ENCODE measurements around the gene CILP2.
A peak's percentile ranks its signal among the peaks of the same experiment; 100 is the strongest.

The CILP2 gene

DNA sequence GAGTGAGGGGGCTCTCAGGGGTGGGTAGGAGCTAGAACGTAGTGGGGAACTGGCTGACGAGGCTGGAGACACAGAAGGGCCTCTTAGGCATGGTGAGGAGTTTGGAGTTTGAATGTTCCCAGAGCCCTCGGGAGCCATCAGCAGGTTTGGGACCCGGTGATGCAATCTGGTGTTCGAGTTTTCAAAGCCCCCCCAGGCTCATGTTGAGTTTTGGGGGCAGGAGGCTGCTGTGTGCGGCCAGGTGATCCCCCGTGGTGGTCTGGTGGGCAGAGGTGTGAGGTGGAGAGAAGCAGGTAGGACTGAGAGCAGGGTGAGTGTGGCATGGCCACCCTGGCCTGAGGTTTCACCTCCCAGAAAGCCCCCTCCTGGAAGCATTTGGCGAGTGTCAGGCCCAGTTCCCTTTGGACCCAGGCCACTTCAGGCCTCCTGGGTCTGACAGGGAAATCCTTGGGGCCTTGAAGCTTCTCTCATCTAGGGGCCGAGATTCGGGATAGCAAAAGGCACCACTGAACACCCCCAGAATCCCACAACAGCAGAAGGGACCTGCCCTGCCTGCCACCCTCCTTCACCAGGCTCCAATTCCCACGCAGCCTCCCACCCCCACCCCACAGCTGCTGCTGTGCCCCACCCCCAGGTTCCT is 8.2 kb upstream of the CILP2 start:
- DNase-seq, result no peak

DNA sequence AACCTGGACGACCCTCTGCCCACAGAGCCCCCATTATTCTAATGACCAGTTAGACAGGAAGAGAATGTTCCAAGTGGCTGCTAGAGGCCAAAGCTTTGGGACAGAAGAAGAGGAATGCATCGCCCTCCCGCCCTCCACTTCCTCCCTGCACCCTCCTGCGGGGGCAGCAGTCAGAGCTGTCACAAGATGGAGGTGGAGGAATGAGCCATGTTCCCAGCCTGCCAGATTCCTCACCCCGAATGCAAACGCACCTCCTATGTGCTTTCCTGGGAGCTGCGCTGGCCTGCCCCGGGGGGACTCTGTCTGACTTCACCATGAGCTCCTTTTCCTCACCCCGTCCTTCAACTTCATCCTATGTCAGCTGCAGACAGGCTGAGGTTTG is 7.7 kb upstream of the CILP2 start:
- DNase-seq, result no peak

DNA sequence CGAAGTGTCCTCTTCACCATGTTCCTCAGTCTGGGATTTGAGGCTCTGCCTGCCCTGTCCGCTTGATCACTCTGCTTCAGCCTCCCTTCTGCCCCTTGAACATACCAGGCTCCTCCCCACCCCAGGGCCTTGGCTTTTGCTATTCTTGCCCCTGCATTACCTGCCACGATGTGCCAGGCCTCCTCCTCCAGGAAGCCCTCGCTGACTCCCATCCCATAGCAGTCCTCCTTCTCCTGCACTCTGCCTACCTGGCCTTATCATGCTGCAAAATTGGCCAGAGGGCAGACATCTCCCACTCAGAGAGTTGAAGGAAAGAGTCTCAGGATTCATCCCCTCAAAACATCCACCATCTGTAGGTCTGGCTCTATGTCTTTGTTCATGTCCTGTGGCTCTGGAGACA is 7.2 kb upstream of the CILP2 start:
- DNase-seq, result no peak

DNA sequence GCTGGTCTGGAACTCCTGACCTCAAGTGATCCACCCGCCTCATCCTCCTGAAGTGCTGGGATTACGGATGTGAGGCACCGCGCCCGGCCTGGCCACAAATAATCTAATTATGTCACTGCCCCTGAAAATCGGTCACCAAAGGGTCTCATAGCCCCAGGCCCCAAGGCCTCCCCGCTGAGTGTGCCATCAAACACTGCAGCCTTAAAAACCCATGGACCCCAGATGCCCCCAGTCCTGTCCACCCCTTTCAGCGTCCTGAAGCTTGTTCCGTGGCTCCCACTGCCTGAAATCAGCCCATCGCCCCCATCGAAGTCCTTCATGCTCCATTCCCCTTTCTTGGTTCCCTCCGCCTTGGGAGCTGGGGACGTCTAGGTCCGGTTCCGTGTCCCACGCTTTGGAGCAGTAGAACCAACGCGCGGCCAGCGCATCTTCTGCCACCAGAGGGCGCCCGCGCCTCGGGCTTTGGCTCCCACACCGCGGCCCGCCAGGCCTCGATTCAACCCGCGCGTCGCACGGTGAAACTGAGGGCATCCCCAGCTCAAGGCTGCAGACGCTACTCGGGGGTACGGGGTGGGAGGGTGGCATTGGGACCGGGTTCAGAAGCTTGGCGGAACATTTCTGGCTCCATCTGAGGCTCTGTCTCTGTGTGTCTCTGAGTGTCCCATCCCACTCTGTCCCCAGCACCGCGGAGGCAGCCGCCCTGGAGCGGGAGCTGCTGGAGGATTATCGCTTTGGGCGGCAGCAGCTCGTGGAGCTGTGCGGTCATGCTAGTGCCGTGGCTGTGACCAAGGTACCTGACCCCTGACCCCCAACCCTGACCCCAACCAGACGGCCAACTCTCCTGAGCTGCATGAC is 5.9 kb upstream of the CILP2 start:
- DNase-seq, result peak; percentile 88

DNA sequence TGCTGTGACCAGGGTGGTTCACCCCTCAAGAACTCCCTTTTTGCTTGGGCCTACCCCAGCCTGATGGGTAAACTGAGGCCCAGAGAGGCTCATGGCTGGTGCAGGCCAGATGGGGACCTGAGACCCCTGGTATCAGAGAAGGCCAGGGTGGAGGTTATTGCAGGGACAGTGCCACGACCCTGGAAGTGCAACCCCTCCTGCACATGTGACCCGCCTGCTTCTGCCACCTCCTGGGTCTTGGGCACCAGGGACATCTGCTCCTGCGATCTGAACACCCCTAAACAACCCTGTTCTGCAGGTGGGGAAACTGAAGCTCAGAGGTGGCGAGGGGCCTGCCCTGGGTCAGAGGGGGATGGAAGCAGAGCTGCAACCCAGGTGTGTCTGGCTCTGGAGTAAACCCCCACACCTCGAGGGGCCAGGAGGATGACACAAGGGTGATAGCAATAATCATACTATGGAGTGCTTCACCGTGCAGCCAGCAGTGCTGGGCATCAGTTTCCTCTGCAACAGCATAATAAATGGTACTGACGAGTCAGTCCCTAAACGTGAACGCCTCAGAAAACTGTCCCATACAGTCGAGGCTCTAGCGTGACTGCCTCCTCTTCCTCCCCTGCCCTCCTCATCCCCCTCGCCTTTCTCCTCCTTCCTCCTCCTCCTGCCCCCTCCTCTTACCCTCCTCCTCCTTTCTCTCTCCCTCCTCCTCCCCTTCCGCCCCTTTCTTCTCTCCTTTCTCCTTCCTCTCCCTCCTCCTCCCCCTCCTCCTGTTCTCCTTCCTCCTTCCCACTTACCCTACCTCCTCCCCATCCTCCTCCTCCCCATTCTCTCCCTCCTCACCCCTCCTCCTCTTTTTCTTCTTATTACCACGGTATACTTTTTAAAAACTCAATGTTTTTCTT is 5.0 kb upstream of the CILP2 start:
- no peak for DNase-seq

DNA sequence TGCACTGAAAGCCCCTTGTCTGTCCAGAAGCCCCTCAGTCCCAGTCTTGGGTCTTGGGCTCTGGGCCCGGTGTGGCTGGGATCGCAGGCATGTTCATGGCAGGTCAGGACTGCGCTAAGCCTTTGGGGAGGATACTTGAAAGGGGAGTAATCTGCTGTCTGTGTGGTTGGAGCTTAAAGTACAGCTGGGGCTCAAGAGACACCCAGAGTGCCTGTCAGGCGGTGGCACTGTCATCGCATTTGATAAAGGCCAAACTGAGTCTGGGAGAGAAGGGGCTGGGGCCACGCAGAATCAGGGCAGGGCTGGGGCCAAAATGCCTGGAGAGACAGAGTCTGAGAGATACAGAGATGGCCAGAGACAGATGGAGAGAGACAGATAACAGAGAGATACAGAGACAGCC is 4.2 kb upstream of the CILP2 start:
- no peak for DNase-seq

DNA sequence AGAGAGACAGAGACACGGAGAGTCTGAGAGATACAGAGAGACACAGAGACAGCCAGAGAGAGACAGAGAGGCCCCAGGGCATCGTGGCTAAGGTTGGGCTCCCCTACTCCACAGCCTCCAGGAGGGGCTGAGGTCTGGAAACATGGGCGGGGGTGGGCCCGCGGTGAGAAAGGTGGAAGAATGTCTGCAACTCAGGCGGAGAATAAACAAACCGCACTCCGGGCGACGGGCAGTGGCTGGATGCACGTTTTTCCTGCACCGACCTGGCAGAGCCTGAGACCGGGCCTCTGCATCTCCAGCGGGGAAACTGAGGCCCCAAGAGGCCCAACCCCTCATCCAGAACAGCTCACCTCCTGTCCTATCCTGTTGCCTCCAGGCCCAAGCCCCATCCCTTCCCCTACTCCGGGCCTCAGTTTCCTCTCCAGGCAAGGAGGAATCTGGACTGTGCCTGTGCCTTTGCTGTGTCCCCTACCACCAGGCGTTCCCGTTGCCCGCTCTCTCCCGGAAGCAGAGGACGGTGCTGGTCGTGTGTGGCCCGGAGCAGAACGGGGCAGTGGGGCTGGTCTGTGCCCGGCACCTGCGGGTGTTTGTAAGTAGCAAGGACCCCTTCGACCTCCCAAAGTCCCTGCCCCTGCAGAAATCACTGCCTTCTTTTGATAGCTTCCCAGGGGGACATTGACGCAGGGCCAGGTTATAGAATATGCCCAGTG is 3.4 kb upstream of the CILP2 start:
- DNase-seq, result no peak

DNA sequence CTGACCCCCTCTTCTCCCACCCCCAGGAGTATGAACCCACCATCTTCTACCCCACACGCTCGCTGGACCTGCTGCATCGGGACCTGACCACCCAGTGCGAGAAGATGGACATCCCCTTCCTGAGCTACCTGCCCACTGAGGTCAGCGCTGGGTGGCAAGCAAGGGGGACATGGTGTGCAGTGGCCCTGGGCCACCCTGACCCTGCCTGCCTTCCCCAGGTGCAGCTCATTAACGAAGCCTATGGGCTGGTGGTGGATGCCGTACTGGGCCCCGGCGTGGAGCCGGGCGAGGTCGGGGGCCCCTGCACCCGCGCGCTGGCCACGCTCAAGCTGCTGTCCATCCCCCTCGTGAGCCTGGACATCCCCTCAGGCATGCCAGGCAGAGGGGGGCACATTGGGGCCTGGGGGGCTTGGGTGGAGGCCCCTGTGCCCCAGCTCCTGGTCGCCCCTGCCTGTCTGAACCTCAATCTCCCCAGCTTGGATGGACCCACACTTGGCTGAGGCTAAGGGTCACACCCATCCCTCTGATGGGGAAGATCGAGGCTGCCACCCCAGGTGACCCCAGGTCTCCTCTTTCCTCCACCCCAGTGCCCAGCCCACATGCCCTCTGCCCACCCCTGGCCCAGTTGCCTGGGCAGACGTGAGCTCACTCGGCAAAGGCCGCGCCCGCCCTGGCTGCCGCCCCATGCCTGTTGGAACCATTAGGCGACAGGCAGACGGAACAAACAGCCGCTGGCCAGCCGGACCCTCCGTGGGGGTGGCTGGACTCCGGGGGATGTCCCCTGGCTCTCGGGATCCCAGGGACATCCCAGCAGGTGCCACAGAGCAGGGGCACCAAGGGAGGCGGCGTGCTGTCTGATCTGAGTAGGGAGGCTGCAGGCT is 2.5 kb upstream of the CILP2 start:
- DNase-seq, result no peak

DNA sequence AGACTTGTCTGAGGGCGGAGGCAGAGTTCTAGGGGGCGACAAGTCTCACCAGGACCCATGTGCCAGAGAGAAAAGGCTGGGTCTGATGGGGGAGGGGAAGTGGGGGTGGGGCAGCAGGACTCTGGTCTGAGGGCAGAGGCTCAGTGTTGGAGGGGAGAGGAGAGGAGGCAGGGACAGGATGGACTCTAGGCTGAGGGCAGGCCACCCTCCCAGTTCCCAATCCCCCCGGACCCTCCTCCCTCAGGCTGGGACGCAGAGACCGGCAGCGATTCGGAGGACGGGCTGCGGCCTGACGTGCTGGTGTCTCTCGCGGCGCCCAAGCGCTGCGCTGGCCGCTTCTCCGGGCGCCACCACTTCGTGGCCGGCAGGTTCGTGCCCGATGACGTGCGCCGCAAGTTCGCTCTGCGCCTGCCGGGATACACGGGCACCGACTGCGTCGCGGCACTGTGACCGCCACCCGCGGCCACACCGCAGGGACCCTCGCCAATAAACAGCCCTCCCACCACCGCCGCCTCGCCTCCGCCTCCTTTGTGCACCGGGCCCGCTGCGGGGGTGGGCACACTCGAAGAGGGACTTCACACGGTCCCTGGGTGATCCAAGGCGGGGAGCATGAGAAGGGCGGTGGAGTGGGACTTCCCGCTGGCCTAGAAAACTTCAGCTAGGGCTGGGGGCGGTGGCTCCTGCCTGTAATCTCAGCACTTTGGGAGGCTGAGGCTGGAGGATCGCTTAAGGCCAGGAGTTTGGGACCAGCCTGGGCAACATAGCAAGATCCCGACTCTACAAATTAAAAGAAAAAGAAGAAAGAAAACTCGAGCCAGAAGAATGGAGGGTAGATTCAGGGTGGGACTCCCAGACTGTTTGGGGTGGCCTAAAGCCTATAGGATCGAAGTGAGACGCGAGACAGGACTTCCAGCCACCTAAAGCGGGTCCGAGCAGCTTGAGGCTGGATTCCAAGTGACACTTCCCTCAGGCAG is 703 bp upstream of the CILP2 start:
- peak; percentile 24 for DNase-seq

DNA sequence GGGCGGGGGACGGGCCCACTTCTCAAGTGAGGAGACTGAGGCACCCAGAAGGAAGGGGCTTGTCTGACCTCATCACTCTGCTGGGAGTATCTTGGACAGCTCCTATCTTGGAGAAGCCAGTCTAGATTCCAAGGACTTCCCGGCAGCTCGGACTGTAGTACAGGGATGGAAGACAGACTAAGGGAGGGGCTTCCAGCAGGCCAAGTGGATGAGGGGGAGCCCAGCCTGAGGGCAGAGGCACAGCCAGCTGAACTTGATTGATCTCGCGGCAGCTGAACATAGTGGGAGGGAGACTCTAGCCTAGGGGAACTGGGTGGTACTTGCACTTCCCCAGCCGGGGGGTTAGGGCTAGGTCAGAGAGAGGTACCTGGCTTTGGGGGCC is 711 bp downstream of the CILP2 start:
- no peak for DNase-seq

DNA sequence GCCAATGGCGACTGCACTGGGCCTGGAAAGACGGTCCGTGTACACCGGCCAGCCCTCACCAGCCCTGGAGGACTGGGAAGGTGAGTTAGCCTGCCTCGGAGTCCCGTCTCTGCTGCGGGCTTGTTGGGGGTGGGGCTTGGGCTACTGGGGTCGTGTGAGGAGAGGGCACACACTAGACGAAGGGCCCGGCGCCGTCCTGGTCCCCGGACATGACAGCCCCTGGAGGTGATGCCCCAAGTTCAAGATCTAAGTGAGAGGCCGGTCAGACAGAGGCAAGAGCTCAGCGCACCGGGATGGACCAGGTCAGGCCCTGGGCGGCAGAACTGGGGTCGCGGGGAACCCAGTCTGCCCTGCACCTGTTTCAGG is 1.6 kb downstream of the CILP2 start:
- DNase-seq, result no peak

DNA sequence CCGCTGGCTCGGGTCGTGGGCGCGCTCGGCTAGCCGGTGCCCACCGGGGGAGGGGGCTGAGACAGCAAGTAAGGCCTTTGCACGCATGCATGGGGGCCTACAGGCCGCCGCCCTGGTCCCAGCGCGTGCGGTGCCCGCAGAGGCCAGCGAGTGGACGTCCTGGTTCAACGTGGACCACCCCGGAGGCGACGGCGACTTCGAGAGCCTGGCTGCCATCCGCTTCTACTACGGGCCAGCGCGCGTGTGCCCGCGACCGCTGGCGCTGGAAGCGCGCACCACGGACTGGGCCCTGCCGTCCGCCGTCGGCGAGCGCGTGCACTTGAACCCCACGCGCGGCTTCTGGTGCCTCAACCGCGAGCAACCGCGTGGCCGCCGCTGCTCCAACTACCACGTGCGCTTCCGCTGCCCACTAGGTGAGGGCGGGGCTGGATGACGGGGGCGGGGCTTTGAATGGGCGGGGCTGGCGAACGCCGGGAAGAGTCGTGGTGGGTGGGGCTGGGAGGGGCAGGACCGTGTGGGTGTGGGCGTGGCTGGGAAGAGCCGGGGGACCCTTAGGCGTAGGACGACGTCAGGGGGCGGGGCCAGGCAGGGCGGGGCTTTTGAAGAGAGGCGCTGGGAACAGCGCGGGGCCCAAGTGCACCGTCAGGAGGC is 2.1 kb downstream of the CILP2 start:
- peak; percentile 64 for DNase-seq

DNA sequence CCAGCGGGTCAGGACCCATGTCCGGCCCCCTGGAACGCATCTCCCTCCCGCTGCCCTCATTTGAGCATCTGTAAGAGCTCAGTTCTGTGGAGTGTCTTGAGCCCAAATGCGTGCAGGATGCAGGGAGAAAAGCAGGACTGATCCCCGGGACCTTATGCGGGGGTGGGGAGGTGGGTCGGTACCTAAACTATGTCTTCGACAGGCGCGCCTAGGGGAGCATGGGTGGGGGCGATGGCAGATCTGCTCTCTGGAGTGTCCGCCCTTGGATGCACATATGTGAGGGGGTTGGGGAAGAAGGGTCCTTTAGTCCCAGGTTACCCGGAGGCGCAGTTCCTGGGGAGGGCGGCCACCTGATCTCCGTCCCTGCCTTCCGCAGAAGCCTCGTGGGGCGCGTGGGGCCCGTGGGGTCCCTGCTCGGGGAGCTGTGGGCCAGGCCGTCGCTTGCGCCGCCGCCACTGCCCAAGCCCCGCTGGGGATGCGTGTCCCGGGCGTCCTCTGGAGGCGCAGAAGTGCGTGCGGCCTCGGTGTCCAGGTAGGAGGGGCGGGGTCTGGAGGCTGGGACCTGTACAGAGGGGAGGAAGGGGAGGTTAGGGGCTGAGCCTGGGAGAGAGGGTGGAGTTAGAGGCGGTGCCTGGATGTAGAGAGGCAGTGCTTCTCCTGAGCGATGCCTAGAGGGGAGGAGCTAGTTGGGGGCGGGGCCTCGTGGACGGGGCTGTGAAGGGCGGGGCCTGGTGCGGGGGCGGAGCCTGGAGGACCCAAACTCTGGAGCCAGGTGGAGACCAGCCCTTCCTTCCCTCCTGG is 2.9 kb downstream of the CILP2 start:
- DNase-seq, result peak; percentile 76

DNA sequence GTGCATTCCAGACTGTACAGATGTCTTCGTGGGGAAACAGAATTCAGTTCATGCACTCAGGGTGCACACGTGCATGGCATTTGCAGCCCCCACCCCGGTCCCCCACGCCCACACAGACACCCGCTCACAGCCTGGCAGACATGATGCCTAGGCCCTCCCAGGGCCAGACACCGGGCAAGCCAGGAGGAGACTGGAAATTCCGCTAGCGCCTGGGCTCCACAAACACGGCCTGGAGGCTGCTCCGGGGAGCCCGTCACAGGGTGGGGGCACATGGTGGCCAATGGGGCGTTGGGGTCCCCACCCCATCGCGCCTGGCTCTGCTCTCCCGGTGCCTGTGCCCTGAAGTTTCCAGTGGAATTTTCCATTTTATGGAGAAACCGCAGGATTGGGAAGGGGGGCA is 3.6 kb downstream of the CILP2 start:
- DNase-seq, result no peak

DNA sequence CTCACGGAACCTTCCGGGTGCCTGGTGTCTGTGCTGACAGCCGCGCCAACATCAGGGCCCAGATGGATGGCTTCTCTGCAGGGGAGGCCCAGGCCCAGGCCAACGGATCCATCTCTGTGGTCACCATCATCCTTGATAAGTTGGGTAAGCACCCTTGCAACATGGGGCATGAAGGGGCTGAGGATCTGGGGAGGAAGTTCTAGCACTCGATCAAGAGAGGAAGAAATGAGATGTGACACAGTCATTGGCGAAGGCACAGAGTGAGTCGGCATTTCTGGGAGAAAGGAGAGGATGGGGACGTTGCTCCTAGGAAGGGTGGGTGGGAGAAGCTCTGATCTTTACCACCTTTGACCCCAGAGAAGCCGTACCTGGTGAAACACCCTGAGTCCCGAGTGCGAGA is 4.4 kb downstream of the CILP2 start:
- DNase-seq, result no peak

DNA sequence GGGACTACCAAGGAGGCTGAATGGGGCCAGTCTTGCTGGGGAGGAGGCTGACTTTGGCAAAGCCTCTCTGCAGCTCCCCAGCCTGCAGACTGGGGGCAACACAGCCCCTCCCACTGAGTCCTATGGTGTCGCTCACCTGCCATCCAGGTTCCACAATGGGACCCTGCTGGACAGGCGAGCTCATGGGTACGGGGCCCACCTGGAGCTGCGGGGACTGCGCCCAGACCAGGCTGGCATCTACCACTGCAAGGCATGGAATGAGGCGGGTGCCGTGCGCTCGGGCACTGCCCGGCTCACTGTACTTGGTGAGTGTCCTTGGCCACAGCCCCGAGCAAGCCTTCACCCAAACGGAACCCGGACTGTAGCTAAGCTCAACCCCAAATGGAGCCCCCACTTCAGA is 5.0 kb downstream of the CILP2 start:
- no peak for DNase-seq

DNA sequence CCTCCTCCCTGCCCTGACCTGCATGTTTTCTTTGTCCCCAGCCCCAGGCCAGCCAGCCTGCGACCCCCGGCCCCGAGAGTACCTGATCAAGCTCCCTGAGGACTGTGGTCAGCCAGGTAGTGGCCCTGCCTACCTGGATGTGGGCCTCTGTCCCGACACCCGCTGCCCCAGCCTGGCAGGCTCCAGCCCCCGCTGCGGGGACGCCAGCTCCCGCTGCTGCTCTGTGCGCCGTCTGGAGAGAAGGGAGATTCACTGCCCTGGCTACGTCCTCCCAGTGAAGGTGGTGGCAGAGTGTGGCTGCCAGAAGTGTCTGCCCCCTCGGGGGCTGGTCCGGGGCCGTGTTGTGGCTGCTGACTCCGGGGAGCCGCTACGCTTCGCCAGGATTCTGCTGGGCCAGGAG is 5.6 kb downstream of the CILP2 start:
- DNase-seq, result no peak

DNA sequence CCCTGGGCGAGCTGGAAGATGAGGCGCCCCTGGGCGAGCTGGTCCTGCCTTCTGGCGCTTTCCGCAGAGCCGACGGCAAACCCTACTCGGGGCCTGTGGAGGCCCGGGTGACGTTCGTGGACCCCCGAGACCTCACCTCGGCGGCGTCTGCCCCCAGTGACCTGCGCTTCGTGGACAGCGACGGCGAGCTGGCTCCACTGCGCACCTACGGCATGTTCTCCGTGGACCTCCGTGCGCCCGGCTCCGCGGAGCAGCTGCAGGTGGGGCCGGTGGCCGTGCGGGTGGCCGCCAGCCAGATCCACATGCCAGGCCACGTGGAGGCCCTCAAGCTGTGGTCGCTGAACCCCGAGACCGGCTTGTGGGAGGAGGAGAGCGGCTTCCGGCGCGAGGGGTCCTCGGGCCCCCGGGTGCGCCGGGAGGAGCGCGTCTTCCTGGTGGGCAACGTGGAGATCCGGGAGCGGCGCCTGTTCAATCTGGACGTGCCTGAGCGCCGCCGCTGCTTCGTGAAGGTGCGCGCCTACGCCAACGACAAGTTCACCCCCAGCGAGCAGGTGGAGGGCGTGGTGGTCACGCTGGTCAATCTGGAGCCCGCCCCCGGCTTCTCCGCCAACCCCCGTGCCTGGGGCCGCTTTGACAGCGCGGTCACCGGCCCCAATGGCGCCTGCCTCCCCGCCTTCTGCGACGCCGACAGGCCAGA is 6.3 kb downstream of the CILP2 start:
- no peak for DNase-seq
